Activated CD8-positive, alpha-beta T cell treated with anti-CD3 and anti-CD28 coated beads for 36 hours (primary cell): ENCODE data around the gene HSD3B2. TPM values are rescaled to one million over a fixed set of nuclear protein-coding genes. Genes with fewer than 3 reads are reported as not detected.

Experiments
- ATAC-seq: fragments of 200-7000 bp; cut with Tn5 transposase; one replicate; pipeline ENCODE4 v1.10.0; 2021; ENCODE audit warnings: mild to moderate bottlenecking, moderate library complexity
- CTCF ChIA-PET: fragments of 350-600 bp; sonication (Branson Sonifier 250); formaldehyde crosslinking; loops from one replicate; lab custom pipeline; 2021; ENCODE audit warnings: antibody characterized with exemption; lab: Charles Lee
- POLR2A ChIA-PET: fragments of 350-600 bp; sonication (Branson Sonifier 250); formaldehyde crosslinking; loops from one replicate; lab custom pipeline; 2021; ENCODE audit warnings: antibody characterized with exemption; lab: Charles Lee
- DNase-seq: peaks from one replicate; pipeline ENCODE4 v3.0.0-alpha.2; 2020
- H3K27ac Mint-ChIP-seq: one replicate; pipeline ENCODE4 v1.8.0; 2021; ENCODE audit warnings: mild to moderate bottlenecking, mixed read lengths
- H3K27me3 Mint-ChIP-seq: one replicate; pipeline ENCODE4 v1.8.0; 2021; ENCODE audit warnings: mixed read lengths
- H3K36me3 Mint-ChIP-seq: one replicate; pipeline ENCODE4 v1.8.0; 2021; ENCODE audit warnings: low read depth, mixed read lengths
- H3K4me1 Mint-ChIP-seq: one replicate; pipeline ENCODE4 v1.8.0; 2021; ENCODE audit warnings: low read depth, mixed read lengths
- H3K4me3 Mint-ChIP-seq: one replicate; pipeline ENCODE4 v1.8.0; 2021; ENCODE audit warnings: mild to moderate bottlenecking, moderate library complexity, mixed read lengths
- H3K9me3 Mint-ChIP-seq: one replicate; pipeline ENCODE4 v1.8.0; 2021; ENCODE audit warnings: mixed read lengths
- intact Hi-C: fragments of 100-400 bp; cut with micrococcal nuclease; formaldehyde crosslinking; loops from one replicate; pipeline ENCODE4 v1.10.0; 2022
- total RNA-seq, 2 experiments: library from RNA; stranded (reverse); gene quantifications; one replicate each; pipeline ENCODE4 v1.2.3, GENCODE V29; 2021
- TF ChIP-seq, protein P1 (sequence below): fragments of 200-600 bp; IDR thresholded peaks from one replicate; pipeline ENCODE4 v1.8.0; 2022; ENCODE audit warnings: antibody characterized with exemption, mild to moderate bottlenecking

Gene HSD3B2
- total RNA-seq, 2 experiments from 2014 or later, result not detected

DNA sequence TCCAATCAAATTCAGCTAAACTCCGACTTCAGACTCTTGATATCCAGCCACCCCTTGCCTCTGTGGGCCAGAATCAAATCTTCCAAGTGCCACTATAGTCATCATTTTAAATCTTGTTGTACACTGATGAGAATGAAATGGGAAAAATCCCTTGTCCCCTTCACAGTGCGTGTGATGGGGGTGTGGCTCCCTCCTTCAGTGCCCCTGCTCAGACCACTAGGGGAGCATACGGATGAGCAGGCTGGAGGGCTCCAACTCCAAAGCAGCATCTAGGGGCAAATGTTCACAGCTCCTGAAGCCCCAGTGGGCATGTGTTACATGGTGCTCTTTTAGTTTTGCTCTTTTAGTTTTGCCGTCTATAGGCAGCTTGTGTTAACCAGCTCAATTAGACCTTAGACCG, 56.6 kb downstream of the HSD3B2 start:
- ATAC-seq (no peak), DNase-seq (no peak)
- intact Hi-C loops, result no loop called here
- H3K9me3 Mint-ChIP-seq, result no peaks in the 10 kb centered on the region
- no peaks in the 10 kb centered on the region for H3K4me1 Mint-ChIP-seq
- H3K27me3 Mint-ChIP-seq, result peaks cover 6% of the 10 kb centered on the region
- TF ChIP-seq, protein P1, sequence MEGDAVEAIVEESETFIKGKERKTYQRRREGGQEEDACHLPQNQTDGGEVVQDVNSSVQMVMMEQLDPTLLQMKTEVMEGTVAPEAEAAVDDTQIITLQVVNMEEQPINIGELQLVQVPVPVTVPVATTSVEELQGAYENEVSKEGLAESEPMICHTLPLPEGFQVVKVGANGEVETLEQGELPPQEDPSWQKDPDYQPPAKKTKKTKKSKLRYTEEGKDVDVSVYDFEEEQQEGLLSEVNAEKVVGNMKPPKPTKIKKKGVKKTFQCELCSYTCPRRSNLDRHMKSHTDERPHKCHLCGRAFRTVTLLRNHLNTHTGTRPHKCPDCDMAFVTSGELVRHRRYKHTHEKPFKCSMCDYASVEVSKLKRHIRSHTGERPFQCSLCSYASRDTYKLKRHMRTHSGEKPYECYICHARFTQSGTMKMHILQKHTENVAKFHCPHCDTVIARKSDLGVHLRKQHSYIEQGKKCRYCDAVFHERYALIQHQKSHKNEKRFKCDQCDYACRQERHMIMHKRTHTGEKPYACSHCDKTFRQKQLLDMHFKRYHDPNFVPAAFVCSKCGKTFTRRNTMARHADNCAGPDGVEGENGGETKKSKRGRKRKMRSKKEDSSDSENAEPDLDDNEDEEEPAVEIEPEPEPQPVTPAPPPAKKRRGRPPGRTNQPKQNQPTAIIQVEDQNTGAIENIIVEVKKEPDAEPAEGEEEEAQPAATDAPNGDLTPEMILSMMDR, result no peak
- no peak overlapping the region for H3K4me3 Mint-ChIP-seq
- POLR2A ChIA-PET, result no interaction called here
- no peak overlapping the region for H3K27ac Mint-ChIP-seq
- no peaks in the 10 kb centered on the region for H3K36me3 Mint-ChIP-seq
- CTCF ChIA-PET, result no interaction called here

DNA sequence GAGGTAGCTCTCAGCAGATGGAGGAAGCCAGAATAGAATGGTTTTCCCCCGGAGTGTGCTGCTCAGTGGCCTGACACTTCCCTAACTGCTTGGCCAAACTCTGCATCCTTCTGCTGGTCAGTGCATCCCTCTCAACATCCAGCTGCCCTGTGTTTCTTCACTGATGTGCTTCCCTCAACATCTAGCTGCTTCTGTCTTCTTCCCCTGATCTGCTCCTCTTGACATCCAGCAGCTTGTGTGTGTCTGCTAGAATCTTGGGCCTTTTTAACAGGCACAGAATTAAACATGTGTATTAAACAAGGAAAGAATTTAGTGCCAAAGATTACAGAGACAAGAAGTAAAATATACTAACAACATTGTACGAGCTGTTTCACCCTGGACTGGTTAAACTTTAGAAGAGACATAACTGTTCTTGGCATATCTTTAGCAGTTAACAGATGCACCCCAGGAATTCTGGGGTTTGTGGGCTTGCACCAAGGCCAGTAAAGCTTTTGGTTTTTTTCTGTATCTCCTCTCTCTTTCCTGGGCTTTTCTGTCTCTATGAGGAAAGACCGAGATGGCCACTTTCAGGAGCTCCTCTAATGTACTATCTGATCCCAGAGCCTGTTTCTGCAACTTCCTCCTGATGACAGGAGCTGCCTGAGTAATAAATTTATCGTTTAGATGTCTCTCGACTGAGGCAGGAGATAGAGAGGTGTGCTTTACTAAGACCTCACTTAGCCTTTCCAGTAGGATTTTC, 57.3 kb downstream of the HSD3B2 start:
- peaks cover 6% of the 10 kb centered on the region for H3K27me3 Mint-ChIP-seq
- no peak overlapping the region for H3K27ac Mint-ChIP-seq
- TF ChIP-seq, protein P1, result no peak
- H3K4me1 Mint-ChIP-seq, result no peaks in the 10 kb centered on the region
- H3K36me3 Mint-ChIP-seq, result no peaks in the 10 kb centered on the region
- ChIA-PET CTCF (no interaction called here), POLR2A (no interaction called here)
- H3K4me3 Mint-ChIP-seq, result no peak overlapping the region
- H3K9me3 Mint-ChIP-seq, result no peaks in the 10 kb centered on the region
- intact Hi-C loops, result no loop called here
- DNase-seq (no peak), ATAC-seq (no peak)

Other genes with a start within 250 kb of the HSD3B2 start
- gene HAO2, start 46.4 kb upstream of the HSD3B2 start, total RNA-seq, result not detected
- gene HSD3B1, start 92.1 kb downstream of the HSD3B2 start, total RNA-seq, result not detected
- gene ZNF697, start 233.1 kb downstream of the HSD3B2 start, total RNA-seq, result under 1 TPM; 0.20 to 0.38 TPM